Fibroblast of lung (primary cell): ENCODE measurements around the gene JUND.

Source experiments
- CTCF ChIP-seq, 2 donors: IDR thresholded peaks in 1 of 2; conservative IDR thresholded peaks in 1 of 2; 1 replicate in 1 of 2; 2 replicates in 1 of 2; pipeline ENCODE4 v1.5.1; 2011 to 2012; ENCODE audit warnings: low read length in 2 of 2, control low read depth in 1 of 2, inconsistent platforms in 1 of 2, low read depth in 1 of 2, mild to moderate bottlenecking in 1 of 2
- EZH2 ChIP-seq: IDR thresholded peaks from 2 replicates; pipeline ENCODE4 v1.5.1; 2012; ENCODE audit warnings: low read length, control low read depth, mild to moderate bottlenecking; ENCODE audit errors: missing control alignments

- TF ChIP-seq CTCF (conservative IDR thresholded peaks at IDR 0.05 in 1 of 2, IDR thresholded peaks at IDR 0.05 in 1 of 2; ENCODE audit: low read depth in 1 of 2, low read length in 2 of 2): no peak
- TF ChIP-seq EZH2: no peak
These were observed 48.7 kb downstream of the JUND start for GRCh38 chr19:18232540-18233223.
